ENCODE data around the gene DAB2. TPM values are rescaled to one million over a fixed set of nuclear protein-coding genes. Genes with fewer than 3 reads are reported as not detected.
"Not testable (repeated sequence)": the region's sequence is repeated elsewhere in the genome, so short reads cannot be mapped to it uniquely, and the experiment has no call there.

Gene DAB2
- total RNA-seq, 1 donor from 2014 or later, result 63.6 TPM

- Mint-ChIP-seq H3K27me3 (ENCODE audit: low read depth) (peaks cover 5% of the 10 kb centered on the region), H3K4me3 (no peak overlapping the region), H3K36me3 (no peaks in the 10 kb centered on the region), H3K4me1 (no peaks in the 10 kb centered on the region), H3K27ac (no peak overlapping the region), H3K9me3 (peaks cover 20% of the 10 kb centered on the region)
- no peak for DNase-seq (ENCODE audit: low spot score in 2 of 2, unreplicated experiment in 2 of 2)
- no peak for TF ChIP-seq CTCF (IDR thresholded peaks at IDR 0.05; ENCODE audit: unreplicated experiment)
Observed at GRCh38 chr5:39341896-39342295, 82.9 kb downstream of the DAB2 start.

GRCh38 chr5:39340506-39340905 is 84.3 kb downstream of the DAB2 start:
- Mint-ChIP-seq H3K4me3 (no peak overlapping the region), H3K4me1 (peaks cover 2% of the 10 kb centered on the region), H3K36me3 (no peaks in the 10 kb centered on the region), H3K27me3 (ENCODE audit: low read depth) (peaks cover 5% of the 10 kb centered on the region), H3K9me3 (peaks cover 17% of the 10 kb centered on the region), H3K27ac (no peak overlapping the region)
- no peak for TF ChIP-seq CTCF (IDR thresholded peaks at IDR 0.05; ENCODE audit: unreplicated experiment)
- no peak for DNase-seq (ENCODE audit: low spot score in 2 of 2, unreplicated experiment in 2 of 2)

- Mint-ChIP-seq H3K4me1 (peaks cover 3% of the 10 kb centered on the region), H3K27ac (no peak overlapping the region), H3K4me3 (no peak overlapping the region), H3K27me3 (ENCODE audit: low read depth) (no peaks in the 10 kb centered on the region), H3K36me3 (no peaks in the 10 kb centered on the region), H3K9me3 (peaks cover 4% of the 10 kb centered on the region)
- no peak for TF ChIP-seq CTCF (IDR thresholded peaks at IDR 0.05; ENCODE audit: unreplicated experiment)
- DNase-seq (ENCODE audit: low spot score in 2 of 2, unreplicated experiment in 2 of 2), result no peak
Observed at GRCh38 chr5:39337252-39337915, 87.4 kb downstream of the DAB2 start.

- H3K27me3 Mint-ChIP-seq (ENCODE audit: low read depth); H3K4me3 Mint-ChIP-seq; H3K27ac Mint-ChIP-seq; H3K36me3 Mint-ChIP-seq; H3K4me1 Mint-ChIP-seq; H3K9me3 Mint-ChIP-seq; DNase-seq (ENCODE audit: low spot score in 2 of 2, unreplicated experiment in 2 of 2): not testable (repeated sequence)
Observed at GRCh38 chr5:39334296-39334695, 90.5 kb downstream of the DAB2 start.

GRCh38 chr5:39333104-39333503 is 91.7 kb downstream of the DAB2 start:
- Mint-ChIP-seq H3K4me3 (no peak overlapping the region), H3K27me3 (ENCODE audit: low read depth) (no peaks in the 10 kb centered on the region), H3K4me1 (peaks cover 3% of the 10 kb centered on the region), H3K36me3 (no peaks in the 10 kb centered on the region), H3K9me3 (peaks cover 4% of the 10 kb centered on the region), H3K27ac (no peak overlapping the region)
- DNase-seq (ENCODE audit: low spot score in 2 of 2, unreplicated experiment in 2 of 2), result no peak
- no peak for TF ChIP-seq CTCF (IDR thresholded peaks at IDR 0.05; ENCODE audit: unreplicated experiment)

GRCh38 chr5:39331861-39332381 is 92.9 kb downstream of the DAB2 start:
- TF ChIP-seq CTCF (IDR thresholded peaks at IDR 0.05; ENCODE audit: unreplicated experiment), result no peak
- H3K9me3 Mint-ChIP-seq, result peaks cover 4% of the 10 kb centered on the region
- no peak for DNase-seq (ENCODE audit: low spot score in 2 of 2, unreplicated experiment in 2 of 2)
- H3K36me3 Mint-ChIP-seq, result no peaks in the 10 kb centered on the region
- H3K27me3 Mint-ChIP-seq (ENCODE audit: low read depth), result no peaks in the 10 kb centered on the region
- no peak overlapping the region for H3K27ac Mint-ChIP-seq
- H3K4me1 Mint-ChIP-seq, result peaks cover 3% of the 10 kb centered on the region
- no peak overlapping the region for H3K4me3 Mint-ChIP-seq
